ENCODE results near the gene YJEFN3.

The YJEFN3 gene

GRCh38 chr19:19558055-19558454 is 29.3 kb downstream of the YJEFN3 start:
- no peak for DNase-seq

- DNase-seq, result no peak
Observed at GRCh38 chr19:19558636-19559035, 29.9 kb downstream of the YJEFN3 start.

GRCh38 chr19:19559931-19560330 is 31.2 kb downstream of the YJEFN3 start:
- no peak for DNase-seq

- no peak for DNase-seq
Observed at GRCh38 chr19:19561946-19562664, 33.4 kb downstream of the YJEFN3 start.

GRCh38 chr19:19562665-19563347 is 34.1 kb downstream of the YJEFN3 start:
- no peak for DNase-seq

- DNase-seq, result no peak
Observed at GRCh38 chr19:19563348-19563848, 34.7 kb downstream of the YJEFN3 start.

- DNase-seq, result no peak
Observed at GRCh38 chr19:19566306-19566705, 37.6 kb downstream of the YJEFN3 start.

- no peak for DNase-seq
Observed at GRCh38 chr19:19567391-19567790, 38.7 kb downstream of the YJEFN3 start.

GRCh38 chr19:19568802-19569756 is 40.4 kb downstream of the YJEFN3 start:
- no peak for DNase-seq

GRCh38 chr19:19570571-19570970 is 41.9 kb downstream of the YJEFN3 start:
- no peak for DNase-seq

GRCh38 chr19:19571071-19571786 is 42.5 kb downstream of the YJEFN3 start:
- no peak for DNase-seq

- no peak for DNase-seq
Observed at GRCh38 chr19:19575411-19575810, 46.7 kb downstream of the YJEFN3 start.

GRCh38 chr19:19578252-19578651 is 49.5 kb downstream of the YJEFN3 start:
- no peak for DNase-seq

GRCh38 chr19:19579533-19580361 is 51.0 kb downstream of the YJEFN3 start:
- no peak for DNase-seq

- DNase-seq, result no peak
Observed at GRCh38 chr19:19580418-19580817, 51.7 kb downstream of the YJEFN3 start.

GRCh38 chr19:19581391-19581790 is 52.7 kb downstream of the YJEFN3 start:
- DNase-seq, result no peak

GRCh38 chr19:19582471-19582870 is 53.8 kb downstream of the YJEFN3 start:
- DNase-seq, result no peak

- DNase-seq, result no peak
Observed at GRCh38 chr19:19584356-19584755, 55.6 kb downstream of the YJEFN3 start.

Measured in SHP77 (cell line).